ENCODE data around the gene ADAM10.
A peak's percentile ranks its signal among the peaks of the same experiment; 100 is the strongest.
"Not testable (repeated sequence)": the region's sequence is repeated elsewhere in the genome, so short reads cannot be mapped to it uniquely, and the experiment has no call there.

ADAM10 gene

DNA sequence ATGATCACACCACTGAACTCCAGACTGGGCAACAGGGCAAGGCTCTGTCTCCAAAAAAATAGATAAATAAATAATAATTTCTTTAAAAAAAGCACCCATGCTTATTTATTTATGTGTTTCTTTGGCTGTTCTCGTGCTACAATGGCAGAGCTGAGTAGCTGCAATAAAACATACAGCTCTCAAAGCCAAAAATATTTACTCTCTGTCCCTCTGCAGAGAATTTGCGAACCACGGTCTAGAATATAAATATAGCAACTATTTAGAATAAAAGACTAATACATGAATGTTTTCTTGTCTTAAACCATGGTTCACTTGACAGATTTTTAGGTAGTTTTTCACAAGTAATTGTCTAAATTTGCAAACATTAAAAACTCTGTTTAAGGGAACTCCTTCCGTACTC, 72.7 kb downstream of the ADAM10 start:
- no peak for DNase-seq (ENCODE audit: low spot score)

DNA sequence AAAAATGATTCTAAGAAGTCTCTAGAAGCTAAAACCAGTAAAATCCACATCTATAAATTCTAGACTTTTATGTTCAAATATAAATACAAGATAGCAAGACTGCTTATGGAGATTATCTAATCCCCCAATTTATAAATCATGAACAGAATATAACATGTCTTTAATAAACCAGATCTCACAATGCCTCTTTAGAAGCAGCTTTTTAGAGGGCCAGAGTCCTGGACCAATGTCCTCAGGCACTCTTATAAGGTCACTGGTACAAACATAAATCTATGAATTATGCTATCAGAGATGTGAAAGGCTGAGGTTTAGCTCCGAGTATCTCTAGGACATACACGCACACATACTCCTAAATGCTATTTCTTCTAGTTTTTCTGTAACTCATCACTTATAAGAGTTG, 78.3 kb downstream of the ADAM10 start:
- DNase-seq (ENCODE audit: low spot score): no peak

DNA sequence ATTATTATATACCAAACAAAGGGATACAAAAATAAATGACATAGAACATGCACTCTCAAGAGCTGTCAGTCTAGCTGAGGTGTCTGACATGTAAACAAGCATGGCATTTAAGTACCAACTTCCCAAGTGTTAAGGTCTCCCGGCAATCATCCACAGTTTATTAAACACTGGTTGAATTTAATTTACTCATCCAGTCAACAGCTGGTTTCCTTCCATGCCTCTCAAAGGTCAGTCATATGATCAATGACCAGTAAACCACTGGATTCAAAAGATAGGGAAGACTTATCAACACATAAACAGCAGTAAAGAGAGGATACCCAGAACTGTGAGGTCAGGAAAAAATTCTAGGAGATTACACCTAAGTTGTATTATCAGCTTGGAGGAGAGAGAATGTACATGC, 80.4 kb downstream of the ADAM10 start:
- DNase-seq (ENCODE audit: low spot score): peak; percentile 6

DNA sequence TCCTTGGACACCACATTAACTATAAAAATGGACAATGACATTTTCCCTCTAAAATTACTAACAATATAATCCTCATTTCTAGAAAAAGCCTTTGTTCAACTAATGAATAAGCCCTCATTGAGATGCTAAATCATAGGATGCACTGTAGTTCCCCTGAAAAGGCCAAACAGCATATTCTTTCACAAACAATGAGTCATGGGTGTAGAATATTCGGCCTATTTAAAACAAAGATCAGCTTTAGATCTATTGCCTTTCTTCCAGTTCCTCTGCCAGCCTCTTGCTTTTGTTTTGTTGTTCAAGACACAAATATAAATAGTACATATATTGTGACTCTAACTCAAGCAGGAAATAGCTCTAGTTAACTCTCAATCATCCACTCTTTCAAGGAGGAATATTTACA, 82.5 kb downstream of the ADAM10 start:
- no peak for DNase-seq (ENCODE audit: low spot score)

DNA sequence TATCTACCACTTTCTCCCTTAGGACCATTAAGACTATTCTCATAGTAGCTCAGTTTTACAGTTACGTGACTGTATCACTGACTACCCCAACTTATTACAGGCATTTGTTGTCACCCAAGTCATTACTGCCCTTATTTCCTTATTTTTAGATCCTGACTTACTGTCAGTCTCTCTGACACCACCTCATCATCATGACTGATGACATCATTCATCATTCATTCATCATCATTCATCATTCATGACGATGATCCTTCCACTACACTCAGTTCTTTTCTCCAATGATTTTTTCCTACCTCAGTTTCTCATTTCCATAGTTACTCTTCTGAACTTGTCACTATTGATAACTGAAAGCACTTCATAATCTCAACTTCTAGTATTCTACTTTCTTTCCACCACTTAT, 83.8 kb downstream of the ADAM10 start:
- DNase-seq (ENCODE audit: low spot score): peak; percentile 24

- no peak for DNase-seq (ENCODE audit: low spot score)
These were observed 99.4 kb downstream of the ADAM10 start for GRCh38 chr15:58650102-58650501.

DNA sequence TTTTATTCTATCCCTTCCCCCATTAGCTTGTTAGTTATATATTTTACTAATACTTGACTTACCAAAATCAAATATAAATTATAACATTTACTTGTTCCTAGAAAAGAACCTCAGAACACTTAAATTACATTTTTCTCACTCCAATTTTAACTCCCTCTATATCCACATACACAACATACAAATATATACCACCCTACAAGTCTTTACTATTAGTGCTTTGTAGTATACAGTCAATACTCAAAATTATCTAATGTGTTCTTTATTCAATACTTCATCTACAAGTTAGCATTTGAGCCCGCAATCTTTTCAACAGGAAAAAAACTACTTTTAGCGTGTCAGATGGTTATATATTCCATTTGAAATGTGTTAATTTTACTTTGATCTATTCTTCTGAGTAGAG, 100.3 kb downstream of the ADAM10 start:
- no peak for DNase-seq (ENCODE audit: low spot score)

DNA sequence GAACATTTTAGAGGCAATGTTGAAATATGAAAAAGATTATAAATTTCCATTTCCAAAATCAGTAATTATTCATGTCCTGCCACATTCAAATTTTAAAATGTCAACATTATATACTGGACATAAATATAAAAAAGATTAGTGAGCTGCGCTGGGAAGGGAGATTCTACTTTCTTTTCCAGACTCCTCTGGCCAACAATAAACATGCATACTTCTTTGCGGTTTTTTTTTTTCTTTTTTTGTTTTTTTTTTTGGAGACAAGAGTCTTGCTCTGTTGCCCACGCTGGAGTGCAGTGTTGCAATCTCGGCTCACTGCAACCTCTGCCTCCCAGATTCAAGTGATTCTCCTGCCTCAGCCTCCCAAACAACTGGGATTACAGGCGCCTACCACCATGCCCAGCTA, 105.5 kb downstream of the ADAM10 start:
- no peak for DNase-seq (ENCODE audit: low spot score)

DNA sequence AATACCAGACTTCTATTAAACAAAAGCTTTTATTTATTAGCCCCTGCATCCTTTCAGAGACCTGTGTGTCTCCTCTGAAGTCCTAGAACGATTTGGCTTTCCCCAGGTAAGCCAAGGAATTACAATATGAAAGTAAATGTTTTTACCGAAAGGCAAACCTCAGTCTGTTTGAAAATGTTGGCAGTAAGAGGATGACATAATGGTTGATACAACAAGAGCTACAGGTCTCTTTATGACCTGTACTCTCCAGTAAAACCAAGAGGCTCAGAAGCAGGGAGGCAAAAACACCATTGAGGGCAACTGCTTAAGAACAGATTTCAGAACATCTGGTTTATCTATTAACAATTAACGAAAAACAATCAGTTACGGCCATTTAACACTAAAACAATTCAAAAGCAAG, 107.8 kb downstream of the ADAM10 start:
- DNase-seq (ENCODE audit: low spot score): no peak

DNA sequence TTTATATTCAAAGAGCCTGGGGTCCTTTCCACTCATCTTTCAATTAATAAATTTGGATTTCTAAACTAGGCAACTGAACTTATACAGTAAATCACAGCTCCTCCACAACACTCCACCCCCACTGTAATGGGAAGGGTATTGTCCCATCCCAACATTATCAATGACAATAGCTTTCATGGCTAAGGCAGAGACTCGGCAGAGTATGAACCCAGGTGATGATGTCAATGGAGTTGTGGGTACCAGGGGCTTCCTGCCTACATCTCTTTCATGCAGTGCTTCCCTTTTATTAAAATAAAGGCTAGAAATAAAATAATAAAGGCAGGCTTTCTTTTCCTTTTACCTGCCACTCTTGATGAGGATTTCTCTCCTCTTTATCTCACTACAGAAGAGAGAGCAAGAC, 109.5 kb downstream of the ADAM10 start:
- DNase-seq (ENCODE audit: low spot score): no peak

DNA sequence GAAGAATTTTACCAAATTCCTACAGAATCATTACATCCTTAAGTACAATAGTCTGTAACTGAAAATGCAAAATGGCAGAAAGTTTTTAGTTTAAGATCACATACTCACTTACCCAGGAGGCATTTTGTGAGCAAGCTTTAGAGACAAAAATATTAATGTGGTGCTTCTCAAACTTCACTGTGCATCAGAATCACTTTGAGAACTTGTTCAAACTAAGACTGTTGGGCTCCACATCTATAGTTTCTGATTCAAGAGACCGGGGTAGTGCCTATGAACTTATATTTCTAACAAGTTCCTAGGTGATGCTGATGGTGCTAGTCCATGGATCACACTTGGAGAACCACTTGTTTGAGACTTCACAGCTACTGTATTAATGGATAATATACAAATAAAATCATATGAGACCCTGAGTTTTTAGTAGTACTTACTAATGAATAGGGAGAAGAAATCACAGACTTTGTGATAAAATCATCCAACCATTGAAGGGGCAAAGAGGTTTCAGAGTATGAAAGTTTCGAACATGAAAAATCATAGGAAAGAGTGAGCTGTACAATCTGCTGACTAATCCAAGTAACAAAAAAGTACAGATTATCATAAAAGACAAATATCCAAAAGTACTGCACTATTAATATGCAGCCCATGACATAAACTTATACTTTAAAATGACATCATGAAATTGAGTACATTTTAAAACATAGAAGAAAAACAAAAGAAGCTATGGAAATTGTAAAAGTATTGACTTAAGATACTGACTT, 110.3 kb downstream of the ADAM10 start:
- DNase-seq (ENCODE audit: low spot score): no peak

- no peak for DNase-seq (ENCODE audit: low spot score)
These were observed 116.7 kb downstream of the ADAM10 start for GRCh38 chr15:58632789-58633188.

DNA sequence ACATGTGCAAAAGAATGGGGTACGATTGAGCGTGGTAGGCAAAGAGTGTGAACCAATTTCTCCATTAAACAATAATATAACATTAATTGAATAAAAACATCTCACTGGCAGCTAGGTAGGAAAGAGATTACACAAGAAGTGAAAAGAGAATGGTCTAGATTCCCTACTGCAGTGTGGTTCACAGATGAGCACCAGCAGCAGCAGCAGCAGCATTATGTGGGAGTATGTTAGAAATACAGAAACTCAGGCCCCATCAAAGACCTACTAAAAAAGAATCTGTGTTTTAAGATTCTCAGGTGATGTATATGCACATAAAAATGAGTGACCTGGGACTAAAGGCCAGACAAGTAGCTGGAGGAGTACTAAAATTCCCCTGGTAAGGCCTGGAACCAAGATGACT, 118.2 kb downstream of the ADAM10 start:
- DNase-seq (ENCODE audit: low spot score): no peak

- DNase-seq (ENCODE audit: low spot score): no peak
These were observed 119.9 kb downstream of the ADAM10 start for GRCh38 chr15:58629625-58630024.

- DNase-seq (ENCODE audit: low spot score): no peak
These were observed 121.1 kb downstream of the ADAM10 start for GRCh38 chr15:58628206-58628947.

DNA sequence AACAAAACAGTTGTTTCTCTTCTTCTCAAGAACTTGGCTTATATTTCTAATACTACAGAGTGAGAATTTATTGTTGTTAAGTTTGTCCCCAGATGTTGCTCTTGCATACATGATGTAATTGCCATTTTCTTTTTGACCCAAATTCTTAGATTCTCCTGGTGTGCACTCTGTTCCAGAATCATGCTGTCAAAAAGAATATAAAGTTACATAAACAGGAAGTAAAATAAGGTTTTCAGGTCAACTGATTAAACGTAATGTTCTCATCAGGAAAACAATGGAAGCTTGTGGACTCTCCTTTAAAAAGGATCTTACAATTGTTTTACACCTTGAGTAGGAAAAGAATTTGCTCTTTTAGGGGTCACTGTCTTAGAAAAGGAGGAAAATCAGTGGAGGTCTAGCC, 121.8 kb downstream of the ADAM10 start:
- DNase-seq (ENCODE audit: low spot score): no peak

DNA sequence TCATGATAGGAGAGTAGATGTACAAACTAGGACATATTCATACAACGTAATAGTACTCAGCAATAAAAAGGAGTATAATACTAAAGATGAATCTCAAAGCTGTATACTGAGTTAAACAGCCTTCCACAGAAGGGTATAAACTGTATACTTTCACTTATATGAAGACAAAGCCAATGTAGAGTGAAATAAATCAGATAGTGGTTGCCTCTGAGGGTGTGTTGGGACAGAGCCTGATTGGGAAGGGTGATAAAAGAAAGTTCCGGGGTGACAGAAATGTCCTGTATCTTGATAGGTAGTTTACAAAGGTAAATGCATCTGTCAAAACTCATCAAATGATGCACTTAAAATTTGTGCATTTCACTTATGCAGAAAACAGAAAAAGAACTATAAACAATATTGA, 122.5 kb downstream of the ADAM10 start:
- no peak for DNase-seq (ENCODE audit: low spot score)

DNA sequence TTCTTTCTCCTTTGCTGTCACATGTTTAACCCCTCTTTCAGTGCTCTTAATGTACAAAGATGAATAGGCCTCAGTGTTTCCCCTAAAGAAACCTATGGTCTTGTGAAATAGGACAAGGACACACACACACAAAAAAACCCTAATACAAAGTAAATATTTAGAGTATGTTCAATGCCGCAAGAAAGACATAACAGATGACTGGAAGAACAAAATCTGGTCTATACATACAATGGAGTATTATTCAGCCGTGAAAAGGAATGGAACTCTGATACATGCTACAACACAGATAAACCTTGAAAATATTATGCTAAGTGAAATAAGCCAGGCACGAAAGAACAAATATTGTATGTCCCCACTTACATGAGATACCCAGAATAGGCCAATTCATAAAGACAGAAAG, 123.1 kb downstream of the ADAM10 start:
- no peak for DNase-seq (ENCODE audit: low spot score)

- no peak for DNase-seq (ENCODE audit: low spot score)
These were observed 126.6 kb downstream of the ADAM10 start for GRCh38 chr15:58622877-58623276.

DNA sequence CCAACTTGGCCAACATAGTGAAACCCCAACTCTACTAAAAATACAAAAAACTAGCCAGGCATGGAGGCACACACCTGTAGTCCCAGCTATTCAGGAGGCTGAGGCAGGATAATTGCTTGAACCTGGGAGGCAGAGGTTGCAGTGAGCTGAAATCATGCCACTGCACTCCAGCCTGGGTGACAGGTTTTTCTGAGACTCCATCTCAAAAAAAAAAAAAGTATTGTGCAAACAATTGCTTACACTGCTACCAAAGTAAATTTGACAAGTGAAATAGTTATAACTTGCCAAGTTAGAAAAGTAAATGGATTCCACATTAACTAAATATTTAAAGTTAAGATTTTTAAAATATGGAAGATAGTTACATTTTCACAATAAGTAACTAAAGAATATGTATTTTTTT, 129.2 kb downstream of the ADAM10 start:
- DNase-seq (ENCODE audit: low spot score): not testable (repeated sequence)

GRCh38 chr15:58616171-58616570, 133.3 kb downstream of the ADAM10 start:
- DNase-seq (ENCODE audit: low spot score): no peak

- peak; percentile 15 for DNase-seq (ENCODE audit: low spot score)
These were observed 137.5 kb downstream of the ADAM10 start for GRCh38 chr15:58611731-58612676.

DNA sequence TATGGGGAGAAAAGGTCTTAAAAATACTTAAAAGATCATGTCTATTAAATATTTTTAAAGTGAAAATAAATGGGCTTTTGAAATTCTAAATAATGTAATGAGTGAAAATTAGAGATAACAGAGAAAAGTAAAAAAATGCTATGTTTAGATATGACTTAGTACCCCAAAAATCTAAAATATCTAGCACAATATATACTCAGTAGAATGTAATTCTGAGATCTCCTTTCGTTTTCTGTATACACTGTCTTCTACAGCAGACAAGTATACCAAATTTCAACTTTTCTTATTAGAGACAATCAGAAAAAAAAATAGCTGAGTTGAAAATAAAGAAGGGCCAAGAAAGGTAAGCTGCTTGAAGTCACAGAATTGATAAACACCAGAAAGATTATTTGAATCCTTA, 140.8 kb downstream of the ADAM10 start:
- no peak for DNase-seq (ENCODE audit: low spot score)

Data from kidney tubule cell (primary cell).